HCT116 (cell line): ENCODE data around the gene MAPKAP1. TPM values are rescaled to one million over a fixed set of nuclear protein-coding genes. Genes with fewer than 3 reads are reported as not detected.
"Not testable (repeated sequence)": the region's sequence is repeated elsewhere in the genome, so short reads cannot be mapped to it uniquely, and the experiment has no call there.

Source experiments
- ATAC-seq: fragments of 200-7000 bp; cut with Tn5 transposase; 2 replicates; pipeline ENCODE4 v1.9.1; 2020; ENCODE audit warnings: mild to moderate bottlenecking, moderate library complexity
- BruUV-seq: library from RNA; stranded (reverse); fragments of 400-500 nt; replicated peaks from 2 replicates; lab custom pipeline; 2021; lab: Mats Ljungman, UMichigan
- CTCF ChIA-PET: fragments of 300-600 bp; sonication (Branson Sonifier 250); formaldehyde crosslinking; loops from one replicate; lab custom pipeline; 2021; ENCODE audit warnings: antibody characterized with exemption; lab: Charles Lee
- POLR2A ChIA-PET: fragments of 300-600, 350-600 bp; sonication (Branson Sonifier 250); formaldehyde crosslinking; loops from one replicate; lab custom pipeline; 2021; ENCODE audit warnings: antibody characterized with exemption; lab: Charles Lee
- RAD21 ChIA-PET, 2 experiments: fragments of 300-600 bp; sonication (Branson Sonifier 250); formaldehyde crosslinking; loops; one replicate each; lab custom pipeline; 2023; ENCODE audit warnings: low total read pairs in 2 of 2; ENCODE audit not compliant: uncharacterized antibody in 2 of 2, unreplicated experiment in 2 of 2, low non-redundant PET in 1 of 2; lab: Charles Lee
- DNase-seq: peaks from one replicate; pipeline ENCODE4 v3.0.0-alpha.2; 2010; ENCODE audit warnings: low read depth, low spot score
- H2AFZ ChIP-seq: fragments of 200-600 bp; shearing (Covaris generic), sonication (generic); 2 replicates; pipeline ENCODE4 v1.6.1; 2017; ENCODE audit warnings: low read depth, mixed run types, mixed read lengths, antibody characterized with exemption, low read length; ENCODE audit not compliant: poor library complexity, severe bottlenecking
- H3K27ac ChIP-seq: 2 replicates; pipeline ENCODE4 v1.5.1; 2012; ENCODE audit warnings: low read depth, low read length
- H3K27me3 ChIP-seq: fragments of 200-600 bp; sonication (generic); 2 replicates; pipeline ENCODE4 v1.6.1; 2016; ENCODE audit warnings: mixed run types, low read length, mixed read lengths; ENCODE audit not compliant: insufficient read depth
- H3K36me3 ChIP-seq, 2 experiments: fragments of 200-500 bp in 1 of 2; fragments of 200-600 bp in 1 of 2; sonication (Bioruptor generic) in 1 of 2; sonication (generic) in 1 of 2; 2 replicates each; pipeline versions ENCODE4 v1.5.1 to v1.6.1; 2014 to 2016; ENCODE audit warnings: low read length in 2 of 2, inconsistent platforms in 1 of 2, mixed read lengths in 1 of 2, mixed run types in 1 of 2; ENCODE audit not compliant: insufficient read depth in 2 of 2, control insufficient read depth in 1 of 2
- H3K4me1 ChIP-seq, 2 experiments: fragments of 200-600 bp in 1 of 2; sonication (generic) in 1 of 2; 2 replicates each; pipeline versions ENCODE4 v1.5.1 to v1.6.1; 2012 to 2017; ENCODE audit warnings: low read length in 2 of 2, inconsistent platforms in 1 of 2, mild to moderate bottlenecking in 1 of 2, mixed read lengths in 1 of 2, mixed run types in 1 of 2, moderate library complexity in 1 of 2; ENCODE audit not compliant: insufficient read depth in 2 of 2, control insufficient read depth in 1 of 2
- H3K4me2 ChIP-seq: fragments of 200-600 bp; sonication (generic); 2 replicates; pipeline ENCODE4 v1.6.1; 2017; ENCODE audit warnings: mixed run types, low read length, mixed read lengths
- H3K4me3 ChIP-seq, 2 experiments: fragments of 200-600 bp in 1 of 2; sonication (generic) in 1 of 2; replicated peaks in 1 of 2; 2 replicates each; pipeline ENCODE4 v1.5.1; 2011 to 2016; ENCODE audit warnings: low read length in 2 of 2, control low read depth in 1 of 2, low read depth in 1 of 2, mild to moderate bottlenecking in 1 of 2, mixed read lengths in 1 of 2, mixed run types in 1 of 2
- H3K79me2 ChIP-seq: fragments of 200-600 bp; sonication (generic); 2 replicates; pipeline ENCODE4 v1.6.1; 2017; ENCODE audit warnings: mild to moderate bottlenecking, mixed run types, low read length, moderate library complexity, mixed read lengths; ENCODE audit not compliant: insufficient read depth
- H3K9ac ChIP-seq: fragments of 200-600 bp; sonication (generic); 2 replicates; pipeline ENCODE4 v1.6.1; 2016; ENCODE audit warnings: low read length, mixed read lengths
- H3K9me2 ChIP-seq: fragments of 200-600 bp; sonication (generic), shearing (Covaris generic); 2 replicates; pipeline ENCODE4 v1.6.1; 2017; ENCODE audit warnings: mixed run types, mild to moderate bottlenecking, moderate library complexity; ENCODE audit not compliant: insufficient read depth
- H3K9me3 ChIP-seq, 2 experiments: fragments of 200-500 bp in 1 of 2; fragments of 200-600 bp in 1 of 2; sonication (Bioruptor generic) in 1 of 2; sonication (generic) in 1 of 2; 2 replicates each; pipeline ENCODE4 v1.6.1; 2014 to 2017; ENCODE audit warnings: low read length in 2 of 2, mixed read lengths in 2 of 2, inconsistent platforms in 1 of 2, low read depth in 1 of 2, mild to moderate bottlenecking in 1 of 2, mixed run types in 1 of 2, moderate library complexity in 1 of 2; ENCODE audit not compliant: control insufficient read depth in 1 of 2, insufficient read depth in 1 of 2
- H4K20me1 ChIP-seq: fragments of 200-600 bp; sonication (generic), shearing (Covaris generic); 2 replicates; pipeline ENCODE4 v1.6.1; 2017; ENCODE audit warnings: mixed run types, mild to moderate bottlenecking, moderate library complexity; ENCODE audit not compliant: insufficient read depth
- JUND ChIP-seq: IDR thresholded peaks from 2 replicates; pipeline ENCODE4 v1.6.1; 2012
- RAD21 ChIP-seq: IDR thresholded peaks from 2 replicates; pipeline ENCODE4 v1.6.1; 2012; ENCODE audit warnings: low read depth, mild to moderate bottlenecking
- TCF7L2 ChIP-seq: IDR thresholded peaks from 2 replicates; pipeline ENCODE4 v1.7.0; 2011; ENCODE audit warnings: borderline replicate concordance, inconsistent platforms; ENCODE audit not compliant: insufficient read depth, insufficient read length; ENCODE audit errors: extremely low read depth
- intact Hi-C: fragments of 100-400 bp; cut with micrococcal nuclease; formaldehyde crosslinking; loops from 2 replicates; pipeline ENCODE4 v1.10.0; 2022
- total RNA-seq: library from RNA; stranded (reverse); gene quantifications from one replicate; pipeline ENCODE4 v1.2.1, GENCODE V29; 2021; ENCODE audit not compliant: unreplicated experiment
- TF ChIP-seq, protein P1 (sequence below): IDR thresholded peaks from 2 replicates; pipeline ENCODE4 v1.6.1; 2012

Gene MAPKAP1
- total RNA-seq, 1 experiment from 2014 or later = 72.5 TPM

DNA sequence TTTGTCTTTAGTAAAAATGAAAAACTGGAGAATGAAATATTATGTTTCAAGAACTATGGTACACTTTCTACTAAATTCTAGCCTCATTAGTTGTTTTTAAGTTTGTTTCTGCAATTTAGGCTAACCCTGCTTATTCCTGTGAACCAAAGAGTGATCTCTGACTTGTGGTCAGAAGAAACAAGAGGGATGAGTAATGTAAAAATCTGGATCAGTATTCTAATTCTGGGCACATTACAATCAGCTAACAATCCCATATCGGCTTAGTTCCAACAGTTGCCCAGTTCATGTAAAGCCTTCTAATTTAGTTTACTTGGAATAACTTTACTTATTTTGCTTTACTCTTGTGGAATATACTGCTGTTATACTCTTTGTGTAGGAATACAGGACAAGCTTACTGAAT lies 134.5 kb downstream of the MAPKAP1 start:
- BruUV-seq, H3K9me2 ChIP-seq, H3K36me3 ChIP-seq, H4K20me1 ChIP-seq, H3K27ac ChIP-seq, H2AFZ ChIP-seq, H3K4me3 ChIP-seq, CTCF ChIA-PET, H3K9ac ChIP-seq, H3K79me2 ChIP-seq, POLR2A ChIA-PET, ATAC-seq, H3K4me1 ChIP-seq, intact Hi-C loops, RAD21 ChIA-PET, H3K4me2 ChIP-seq, DNase-seq, H3K9me3 ChIP-seq, H3K27me3 ChIP-seq: not testable (repeated sequence)

DNA sequence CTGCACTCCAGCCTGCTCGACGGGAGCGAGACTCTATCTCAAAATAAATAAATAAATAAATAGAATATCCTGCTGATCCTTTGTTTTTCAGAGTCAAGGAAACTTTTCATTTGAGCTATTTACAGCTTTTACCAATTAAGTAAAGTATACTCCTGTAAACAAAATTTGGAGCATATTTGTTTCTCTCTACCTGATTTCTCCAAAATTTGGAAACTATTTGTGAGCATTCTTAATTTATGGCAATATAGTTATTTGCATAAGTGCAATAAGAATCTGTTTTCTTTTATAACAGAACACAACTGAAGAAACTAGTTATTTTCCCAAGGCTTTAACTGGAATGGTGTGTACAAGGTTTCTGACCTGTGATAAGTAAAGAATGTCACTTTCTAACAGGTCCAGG lies 135.2 kb downstream of the MAPKAP1 start:
- H3K9me2 ChIP-seq, DNase-seq, H3K36me3 ChIP-seq, CTCF ChIA-PET, H3K4me2 ChIP-seq, H3K9me3 ChIP-seq, H2AFZ ChIP-seq, BruUV-seq, POLR2A ChIA-PET, H3K4me3 ChIP-seq, ATAC-seq, H3K27me3 ChIP-seq, H3K27ac ChIP-seq, RAD21 ChIA-PET, H3K4me1 ChIP-seq, H3K9ac ChIP-seq, H4K20me1 ChIP-seq, intact Hi-C loops, H3K79me2 ChIP-seq: not testable (repeated sequence)

DNA sequence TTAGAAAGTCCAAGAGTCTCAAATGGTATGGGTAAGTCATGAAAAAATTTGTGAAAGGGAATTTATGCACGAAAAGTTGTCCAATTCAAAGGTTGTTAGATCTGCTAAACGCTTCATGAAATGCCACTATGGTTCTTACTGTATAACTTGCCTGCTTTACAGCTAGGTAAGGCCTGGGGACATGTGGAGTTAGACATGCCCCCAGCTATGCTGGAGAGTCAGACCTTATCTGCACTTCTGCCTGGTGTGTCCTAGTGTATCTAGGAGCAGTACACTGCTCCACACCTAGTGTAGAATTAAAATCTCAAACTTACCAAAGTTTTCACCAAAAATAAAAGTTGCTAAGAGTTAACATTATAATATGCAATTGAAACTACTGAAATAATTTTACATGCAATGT lies 136.8 kb downstream of the MAPKAP1 start:
- no peaks in the 10 kb centered on the region for H3K9me2 ChIP-seq

More for the DNA sequence above, 136.8 kb downstream of the MAPKAP1 start:
- ATAC-seq = no peak
- Histone ChIP-seq H3K79me2 (0 out of 2 replicates have a peak, but pooled peaks cover 5% of the 10 kb centered on the region), H3K4me1 (peaks cover 0 to 11% of the 10 kb centered on the region in 2 experiments; a peak in 1 of 4 replicates), H3K27ac (no peak overlapping the region), H3K4me3 (no peak overlapping the region), H3K9me3 (no peaks in the 10 kb centered on the region), H3K36me3 (no peaks in the 10 kb centered on the region), H3K27me3 (no peaks in the 10 kb centered on the region), H4K20me1 (peaks cover 6% of the 10 kb centered on the region; the same call in 1 of the 2 replicates), H3K4me2 (no peak overlapping the region), H3K9ac (no peak overlapping the region), H2AFZ (no peak overlapping the region)
- BruUV-seq = no TSS peak
- RAD21 ChIA-PET = no interaction called here
- intact Hi-C loops = no loop called here
- no peak for DNase-seq
- TF ChIP-seq TCF7L2 (no peak), RAD21 (no peak), JUND (no peak)
- TF ChIP-seq, protein P1, sequence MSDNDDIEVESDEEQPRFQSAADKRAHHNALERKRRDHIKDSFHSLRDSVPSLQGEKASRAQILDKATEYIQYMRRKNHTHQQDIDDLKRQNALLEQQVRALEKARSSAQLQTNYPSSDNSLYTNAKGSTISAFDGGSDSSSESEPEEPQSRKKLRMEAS = no peak
- CTCF ChIA-PET = interaction anchor here (1.9 kb wide), 1 partner anchor 11 kb away, joined by 6 read pairs; no protein-coding TSS in a partner anchor
- POLR2A ChIA-PET = no interaction called here
